IPS DF 19.7 (cell line): ENCODE results near the gene CXXC5.
"Not testable (repeated sequence)": the region's sequence is repeated elsewhere in the genome, so short reads cannot be mapped to it uniquely, and the experiment has no call there.

Source experiments
- DNase-seq: peaks from one replicate; pipeline ENCODE4 v3.0.0-alpha.2; 2013; ENCODE audit warnings: low read depth, low spot score

Gene CXXC5

DNA sequence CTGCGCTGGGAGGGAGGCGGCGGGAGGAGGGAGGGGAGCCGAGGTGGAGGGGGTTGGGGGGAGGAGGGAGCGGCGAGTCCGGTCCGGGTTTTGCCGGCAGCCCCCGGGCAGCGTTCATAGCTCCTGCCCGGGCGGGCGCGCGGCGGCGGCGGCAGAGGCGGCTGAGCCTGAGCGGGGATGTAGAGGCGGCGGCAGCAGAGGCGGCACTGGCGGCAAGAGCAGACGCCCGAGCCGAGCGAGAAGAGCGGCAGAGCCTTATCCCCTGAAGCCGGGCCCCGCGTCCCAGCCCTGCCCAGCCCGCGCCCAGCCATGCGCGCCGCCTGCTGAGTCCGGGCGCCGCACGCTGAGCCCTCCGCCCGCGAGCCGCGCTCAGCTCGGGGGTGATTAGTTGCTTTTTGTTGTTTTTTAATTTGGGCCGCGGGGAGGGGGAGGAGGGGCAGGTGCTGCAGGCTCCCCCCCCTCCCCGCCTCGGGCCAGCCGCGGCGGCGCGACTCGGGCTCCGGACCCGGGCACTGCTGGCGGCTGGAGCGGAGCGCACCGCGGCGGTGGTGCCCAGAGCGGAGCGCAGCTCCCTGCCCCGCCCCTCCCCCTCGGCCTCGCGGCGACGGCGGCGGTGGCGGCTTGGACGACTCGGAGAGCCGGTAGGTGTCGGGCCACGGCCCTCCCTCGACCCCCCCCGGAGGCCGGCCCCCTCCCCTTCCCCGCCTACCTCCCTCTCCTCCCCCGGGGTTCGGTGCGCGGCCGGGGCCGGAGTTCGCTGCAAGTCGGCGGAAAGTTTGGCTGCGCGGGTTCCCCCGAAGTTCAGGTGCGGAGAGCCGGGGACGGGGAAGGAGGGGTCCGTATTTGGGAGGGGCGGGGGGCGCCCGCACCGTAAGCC is at the start of gene CXXC5:
TSS of gene CXXC5 (plus strand) at position 145 of the 877 bp plus-strand sequence. CDS start 32,175 bp downstream, outside the sequence.
- DNase-seq: no peak

- not testable (repeated sequence) for DNase-seq
Observed at GRCh38 chr5:139598601-139598965, 49.6 kb upstream of the CXXC5 start.

GRCh38 chr5:139600336-139600949 is 47.7 kb upstream of the CXXC5 start:
- no peak for DNase-seq

DNA sequence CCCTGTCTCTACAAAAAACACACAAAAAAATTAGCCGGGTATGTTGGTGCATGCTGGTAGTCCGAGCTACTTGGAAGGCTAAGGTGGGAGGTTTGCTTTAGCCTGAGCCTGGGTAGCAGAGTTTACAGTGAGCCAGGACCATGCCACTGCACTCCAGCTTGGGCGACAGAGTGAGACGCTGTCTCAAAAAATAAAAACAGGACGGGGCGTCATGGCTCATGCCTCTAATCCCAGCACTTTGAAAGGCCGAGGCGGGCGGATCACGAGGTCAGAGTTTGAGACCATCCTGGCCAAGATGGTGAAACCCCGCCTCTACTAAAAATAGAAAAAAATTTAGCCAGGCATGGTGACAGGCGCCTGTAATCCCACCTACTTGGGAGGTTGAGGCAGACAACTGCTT is 46.7 kb upstream of the CXXC5 start:
- DNase-seq: no peak

DNA sequence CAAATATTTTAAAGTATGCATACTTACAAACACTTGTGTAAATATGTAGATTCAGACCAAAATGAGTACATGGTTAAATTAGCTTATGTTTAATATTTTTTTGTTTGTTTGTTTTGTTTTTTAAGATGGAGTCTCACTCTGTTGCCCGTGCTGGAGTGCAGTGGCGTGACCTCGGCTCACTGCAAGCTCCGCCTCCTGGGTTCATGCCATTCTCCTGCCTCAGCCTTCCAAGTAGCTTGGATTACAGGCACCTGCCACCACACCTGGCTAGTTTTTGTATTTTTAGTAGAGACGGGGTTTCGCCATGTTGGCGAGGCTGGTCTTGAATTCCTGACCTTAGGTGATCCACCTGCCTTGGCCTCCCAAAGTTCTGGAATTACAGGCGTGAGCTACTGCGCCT is 46.2 kb upstream of the CXXC5 start:
- DNase-seq: not testable (repeated sequence)

DNA sequence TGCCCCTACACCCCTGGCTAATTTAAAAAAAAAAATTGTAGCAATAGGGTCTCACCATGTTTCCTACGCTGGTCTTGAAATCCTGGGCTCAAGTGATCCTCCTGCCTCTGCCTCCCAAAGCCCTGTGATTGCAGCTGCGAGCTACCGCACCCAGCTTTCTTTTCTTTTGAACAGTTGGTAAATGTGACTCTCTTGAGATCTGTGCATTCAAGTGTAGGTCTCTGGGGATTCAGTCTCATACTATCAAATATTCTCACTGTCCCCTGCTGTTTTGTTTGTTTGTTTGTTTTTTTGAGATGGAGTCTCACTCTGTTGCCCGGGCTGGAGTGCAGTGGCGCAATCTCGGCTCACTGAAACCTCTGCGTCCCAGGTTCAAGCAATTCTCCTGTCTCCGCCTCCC is 42.3 kb upstream of the CXXC5 start:
- DNase-seq: no peak

GRCh38 chr5:139611703-139612584 is 36.2 kb upstream of the CXXC5 start:
- DNase-seq: no peak

GRCh38 chr5:139619861-139620260 is 28.3 kb upstream of the CXXC5 start:
- DNase-seq: no peak

DNA sequence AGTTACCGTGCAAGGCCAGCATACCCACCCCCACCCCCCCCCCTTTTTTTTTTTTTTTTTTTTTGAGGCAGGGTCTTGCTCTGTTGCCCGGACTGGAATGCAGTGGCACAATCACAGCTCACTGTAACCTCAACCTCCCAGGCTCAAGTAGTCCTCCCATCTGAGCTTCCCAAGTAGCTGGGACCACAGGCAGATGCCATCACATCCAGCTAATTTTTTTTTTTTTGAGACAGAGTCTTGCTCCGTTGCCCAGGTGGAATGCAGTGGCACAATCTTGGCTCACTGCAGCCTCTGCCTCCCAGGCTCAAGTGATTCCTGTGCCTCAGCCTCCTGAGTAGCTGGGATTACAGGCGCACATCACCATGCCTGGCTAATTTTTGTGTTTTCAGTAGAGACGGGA is 22.8 kb upstream of the CXXC5 start:
- DNase-seq: not testable (repeated sequence)

DNA sequence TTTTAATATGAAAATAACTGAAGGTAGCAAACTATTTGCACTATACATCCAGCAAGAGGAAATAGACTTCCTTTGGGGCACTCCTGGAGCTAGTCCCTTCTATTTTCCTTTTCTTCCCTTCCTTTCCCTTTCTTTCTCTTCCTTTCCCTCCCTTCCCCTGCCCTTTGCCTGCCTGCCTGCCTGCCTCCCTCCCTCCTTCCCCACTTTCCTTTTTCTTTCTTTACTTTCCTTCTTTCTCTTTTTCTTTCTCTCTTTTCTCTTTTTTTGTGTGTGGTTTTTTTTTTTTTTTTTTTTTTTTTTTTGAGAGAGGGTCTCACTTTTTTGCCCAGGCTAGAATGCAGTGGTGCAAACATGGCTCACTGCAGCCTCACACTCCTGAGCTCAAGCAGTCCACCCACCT is 17.3 kb upstream of the CXXC5 start:
- no peak for DNase-seq

DNA sequence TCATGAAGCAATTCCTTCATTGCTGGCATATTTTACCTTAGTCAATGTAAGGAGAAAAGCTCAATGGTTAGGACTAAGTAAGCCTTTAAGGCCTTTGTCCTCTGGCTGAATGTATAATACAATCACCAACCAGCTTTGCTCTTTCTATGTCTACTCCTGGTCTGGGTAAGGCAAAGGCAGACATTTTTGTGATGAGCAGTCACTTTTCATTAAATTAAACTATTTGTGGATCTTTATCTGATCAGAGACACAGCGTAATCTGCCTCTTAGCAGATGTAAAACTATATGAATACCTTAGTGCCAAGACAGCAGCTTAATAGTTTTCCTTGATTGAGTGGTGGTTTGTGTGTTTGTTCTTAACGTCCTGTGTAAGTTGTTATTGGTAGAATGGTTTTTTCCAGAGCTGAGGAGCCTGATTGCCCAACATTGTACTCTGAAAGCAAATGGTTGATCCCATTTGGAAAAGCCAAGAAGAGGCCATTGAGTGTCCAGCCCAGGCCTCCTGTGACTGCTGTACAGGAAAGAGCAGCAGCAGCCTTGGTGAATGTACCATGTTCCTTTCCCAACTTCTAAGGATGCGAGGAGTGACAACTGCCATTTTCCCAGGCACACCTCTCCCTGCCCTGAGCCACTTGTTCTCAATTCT is 16.5 kb upstream of the CXXC5 start:
- no peak for DNase-seq

DNA sequence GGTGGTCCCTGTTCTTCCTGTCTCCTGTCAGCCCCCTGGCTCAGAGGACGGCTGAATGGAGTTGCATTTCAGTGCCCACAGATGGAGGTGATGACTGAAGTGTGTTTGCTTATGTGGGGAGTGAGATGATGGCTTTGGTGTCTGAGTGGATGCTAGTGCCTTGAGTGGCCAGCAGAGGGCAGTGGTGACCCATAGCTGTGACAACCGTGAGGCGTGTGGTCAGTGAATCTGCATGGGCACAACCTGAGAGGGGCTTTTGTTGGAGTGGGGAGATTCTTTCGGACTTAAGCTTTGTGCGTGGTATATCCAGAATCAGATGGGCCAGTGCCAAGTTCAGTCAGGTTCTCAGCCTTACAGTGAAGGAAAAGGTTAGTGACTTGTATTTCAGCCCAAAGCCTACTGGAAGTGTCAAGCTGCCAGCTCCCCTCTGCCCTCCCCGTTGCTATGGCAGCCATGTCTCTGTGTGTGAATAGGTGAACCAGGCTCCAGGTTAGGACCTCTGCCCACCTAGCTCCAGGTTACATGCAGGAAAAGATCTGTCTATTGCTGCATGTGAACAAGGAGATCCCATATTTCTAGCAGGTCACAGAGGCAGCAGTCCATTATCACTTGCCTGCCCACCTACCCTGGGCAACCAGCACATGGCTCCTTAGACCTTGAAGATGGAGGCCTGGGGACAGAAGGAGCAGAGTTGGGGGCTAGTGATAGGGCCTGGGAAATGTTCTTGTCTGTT is 14.7 kb upstream of the CXXC5 start:
- DNase-seq: no peak

- no peak for DNase-seq
Observed at GRCh38 chr5:139634028-139634325, 14.2 kb upstream of the CXXC5 start.

- DNase-seq: no peak
Observed at GRCh38 chr5:139634541-139634940, 13.6 kb upstream of the CXXC5 start.

DNA sequence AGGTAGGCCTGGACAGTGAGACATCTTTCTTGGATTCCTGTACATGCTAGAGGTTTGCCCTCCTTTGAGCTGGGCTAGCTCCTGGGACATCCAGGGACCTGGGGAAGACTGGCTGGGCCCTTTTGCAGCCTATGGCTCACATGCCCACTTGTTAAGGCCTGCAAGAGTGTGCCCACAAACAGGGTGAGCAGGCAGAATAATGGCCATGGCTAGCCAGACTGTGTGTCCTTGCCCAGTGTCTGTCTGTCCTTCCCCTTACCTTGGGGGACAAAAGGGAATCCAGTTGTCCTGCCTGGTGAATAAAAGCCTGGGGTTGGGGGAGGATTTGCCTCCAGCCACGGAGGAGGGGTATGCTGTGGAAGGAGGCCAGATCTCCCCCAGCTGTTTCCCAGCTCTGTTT is 13.0 kb upstream of the CXXC5 start:
- no peak for DNase-seq

GRCh38 chr5:139635606-139636206 is 12.4 kb upstream of the CXXC5 start:
- no peak for DNase-seq

DNA sequence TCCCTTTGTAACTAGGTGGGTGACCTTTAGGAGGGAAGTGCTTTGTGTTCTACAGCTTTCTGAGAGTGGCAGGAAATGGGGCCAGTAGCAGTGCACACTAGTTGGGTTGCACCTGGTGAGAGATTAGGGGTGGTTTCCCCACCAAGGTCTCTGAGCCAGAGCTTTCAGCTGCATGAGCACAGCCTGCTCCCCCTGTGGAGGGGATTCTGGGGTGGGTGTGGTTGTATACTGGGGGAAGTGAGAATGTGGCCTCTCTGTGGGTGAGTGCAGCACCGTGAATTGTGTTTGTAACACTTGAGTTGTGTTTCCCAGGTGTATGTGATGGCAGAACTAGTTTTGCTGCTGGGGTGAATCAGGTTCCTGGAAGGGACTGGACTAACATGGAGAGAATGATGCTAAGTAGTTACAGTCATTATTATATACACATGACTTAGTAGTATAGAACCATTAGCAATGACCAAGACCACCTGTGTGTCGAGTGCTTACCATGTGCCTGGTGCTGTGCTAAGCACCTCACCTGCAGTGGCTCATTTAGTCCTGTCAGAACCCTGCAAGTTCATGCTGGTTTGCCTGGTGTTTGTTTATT is 11.8 kb upstream of the CXXC5 start:
- DNase-seq: no peak

DNA sequence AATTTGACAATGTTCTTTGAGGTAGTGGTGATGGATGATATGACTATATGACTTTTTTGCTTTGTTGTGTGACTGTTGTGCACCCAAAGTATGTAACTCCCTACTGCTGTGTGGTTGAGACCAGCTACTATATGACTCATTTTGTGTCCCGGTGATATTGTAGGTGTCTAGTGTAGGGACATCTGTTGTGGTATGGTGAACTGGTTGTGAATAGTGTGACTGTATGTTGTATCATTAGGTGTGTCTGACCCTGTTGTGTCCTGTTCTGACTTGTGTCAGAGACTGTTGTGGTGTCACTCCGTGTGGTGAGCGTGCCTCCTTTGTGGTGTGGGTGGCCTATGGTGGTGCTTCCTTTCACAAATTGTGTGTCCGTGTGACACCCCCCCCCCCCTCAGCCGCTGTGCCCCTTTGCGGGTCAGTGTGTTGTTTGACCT is 11.2 kb upstream of the CXXC5 start:
- no peak for DNase-seq

GRCh38 chr5:139637438-139638089 is 10.6 kb upstream of the CXXC5 start:
- DNase-seq: no peak
